Activated T-helper 2 cell treated with anti-CD3 and anti-CD28 coated beads, Interferon-gamma antibody, Interleukin-2, Interleukin-4, amounts not matched to agents 10 μg/mL and 5 μg/mL and 100 μg/mL, durations not matched to agents 14 hours and 24 hours and 36 hours (primary cell): Measurements from ENCODE around the gene GSDMA. TPM values are rescaled to one million over a fixed set of nuclear protein-coding genes. Genes with fewer than 3 reads are reported as not detected.
A peak's percentile ranks its signal among the peaks of the same experiment; 100 is the strongest.

Experiments
- DNase-seq: peaks from one replicate; pipeline ENCODE4 v3.0.0; 2021; ENCODE audit warnings: low spot score
- H3K27ac Mint-ChIP-seq: one replicate; pipeline ENCODE4 v1.8.0; 2021; ENCODE audit warnings: mixed read lengths
- H3K27me3 Mint-ChIP-seq: one replicate; pipeline ENCODE4 v1.8.0; 2021; ENCODE audit warnings: low read depth, mixed read lengths
- H3K36me3 Mint-ChIP-seq: one replicate; pipeline ENCODE4 v1.8.0; 2021; ENCODE audit warnings: low read depth, mixed read lengths
- H3K4me1 Mint-ChIP-seq: one replicate; pipeline ENCODE4 v1.8.0; 2021; ENCODE audit warnings: low read depth, mixed read lengths
- H3K4me3 Mint-ChIP-seq: one replicate; pipeline ENCODE4 v1.8.0; 2021; ENCODE audit warnings: low read depth, mild to moderate bottlenecking, moderate library complexity, mixed read lengths
- H3K9me3 Mint-ChIP-seq: one replicate; pipeline ENCODE4 v1.8.0; 2021; ENCODE audit warnings: mixed read lengths
- intact Hi-C: fragments of 100-400 bp; cut with micrococcal nuclease; formaldehyde crosslinking; loops from one replicate; pipeline ENCODE4 v1.15.1; 2023
- total RNA-seq: library from RNA; stranded (reverse); gene quantifications from 2 replicates; pipeline ENCODE4 v1.2.3, GENCODE V29; 2022

Gene GSDMA
- total RNA-seq, 1 donor from 2014 or later = 0.11 TPM

DNA sequence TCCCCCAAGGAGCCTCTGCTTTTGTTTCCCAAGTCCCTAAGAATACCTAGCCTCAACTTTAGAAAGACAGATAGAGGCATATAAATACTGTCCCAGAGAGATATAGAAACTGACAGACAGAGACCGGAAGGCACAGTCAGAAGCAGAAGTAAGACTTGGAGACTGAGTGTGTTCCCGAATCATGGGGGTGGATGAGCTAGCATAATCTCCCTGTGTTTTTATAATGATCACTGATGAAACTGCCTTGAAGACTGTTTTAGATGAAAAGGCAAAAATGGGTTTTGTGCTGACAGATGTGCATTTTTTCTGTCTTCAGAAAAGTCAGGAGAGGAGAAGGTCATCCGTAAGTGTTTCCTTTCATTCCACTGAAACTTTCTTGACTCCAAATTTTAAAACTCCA, 9.5 kb downstream of the GSDMA start:
- H3K27me3 Mint-ChIP-seq = peaks cover 33% of the 10 kb centered on the region
- no peaks in the 10 kb centered on the region for H3K4me1 Mint-ChIP-seq
- intact Hi-C loops = no loop called here
- no peak overlapping the region for H3K27ac Mint-ChIP-seq
- no peaks in the 10 kb centered on the region for H3K36me3 Mint-ChIP-seq
- no peak for DNase-seq
- no peaks in the 10 kb centered on the region for H3K9me3 Mint-ChIP-seq
- H3K4me3 Mint-ChIP-seq = no peak overlapping the region

- Mint-ChIP-seq H3K36me3 (no peaks in the 10 kb centered on the region), H3K27me3 (peaks cover 33% of the 10 kb centered on the region), H3K27ac (no peak overlapping the region), H3K4me3 (no peak overlapping the region), H3K9me3 (no peaks in the 10 kb centered on the region), H3K4me1 (no peaks in the 10 kb centered on the region)
- intact Hi-C loops = no loop called here
- no peak for DNase-seq
Measured at GRCh38 chr17:39973496-39973895, 10.7 kb downstream of the GSDMA start.

GRCh38 chr17:39974433-39974832, 11.6 kb downstream of the GSDMA start:
- Mint-ChIP-seq H3K36me3 (no peaks in the 10 kb centered on the region), H3K27me3 (peaks cover 35% of the 10 kb centered on the region), H3K27ac (no peak overlapping the region), H3K4me3 (no peak overlapping the region), H3K9me3 (no peaks in the 10 kb centered on the region), H3K4me1 (peaks cover 4% of the 10 kb centered on the region)
- intact Hi-C loops = no loop called here
- no peak for DNase-seq

DNA sequence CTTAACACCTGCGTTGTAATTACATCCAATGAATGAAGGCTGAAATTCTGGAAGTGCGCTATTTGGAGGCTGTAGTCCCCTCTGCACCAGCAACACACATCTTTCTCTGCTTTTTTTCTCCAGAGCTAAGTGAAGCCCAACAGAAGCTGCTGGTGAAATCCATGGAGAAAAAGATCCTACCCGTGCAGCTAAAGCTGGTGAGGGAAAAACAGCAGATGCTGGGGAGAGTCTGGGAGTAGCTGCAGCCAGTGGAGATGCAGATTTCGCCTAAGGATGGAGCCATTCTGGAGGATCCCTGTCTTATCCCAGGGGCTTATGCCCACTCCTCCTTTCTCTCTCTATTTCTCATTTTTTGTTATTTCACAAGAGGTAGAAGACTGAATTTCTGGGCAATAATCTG, 13.0 kb downstream of the GSDMA start:
- H3K27ac Mint-ChIP-seq = no peak overlapping the region
- intact Hi-C loops = no loop called here
- peaks cover 30% of the 10 kb centered on the region for H3K27me3 Mint-ChIP-seq
- no peaks in the 10 kb centered on the region for H3K9me3 Mint-ChIP-seq
- no peak for DNase-seq
- H3K36me3 Mint-ChIP-seq = no peaks in the 10 kb centered on the region
- H3K4me1 Mint-ChIP-seq = peaks cover 13% of the 10 kb centered on the region
- H3K4me3 Mint-ChIP-seq = no peak overlapping the region

- peaks cover 27% of the 10 kb centered on the region for H3K4me1 Mint-ChIP-seq
- H3K36me3 Mint-ChIP-seq = peaks cover 16% of the 10 kb centered on the region
- no peak overlapping the region for H3K27ac Mint-ChIP-seq
- H3K27me3 Mint-ChIP-seq = peaks cover 10% of the 10 kb centered on the region
- peak overlapping the region; percentile 93 for H3K4me3 Mint-ChIP-seq
- no peaks in the 10 kb centered on the region for H3K9me3 Mint-ChIP-seq
- no peak for DNase-seq
- intact Hi-C loops = no loop called here
Measured at GRCh38 chr17:39979016-39979670, 16.3 kb downstream of the GSDMA start.

- Mint-ChIP-seq H3K9me3 (no peaks in the 10 kb centered on the region), H3K27ac (peak overlapping the region; percentile 74), H3K4me1 (peaks cover 27% of the 10 kb centered on the region), H3K27me3 (peaks cover 8% of the 10 kb centered on the region), H3K36me3 (peaks cover 22% of the 10 kb centered on the region), H3K4me3 (peak overlapping the region; percentile 93)
- no peak for DNase-seq
- intact Hi-C loops = loop anchor here (1.0 to 5.0 kb wide), 5 partner anchors 21 to 358 kb away; partner anchors contain the start of genes LRRC3C, ORMDL3 and STARD3
Measured at GRCh38 chr17:39979893-39980350, 17.1 kb downstream of the GSDMA start.

DNA sequence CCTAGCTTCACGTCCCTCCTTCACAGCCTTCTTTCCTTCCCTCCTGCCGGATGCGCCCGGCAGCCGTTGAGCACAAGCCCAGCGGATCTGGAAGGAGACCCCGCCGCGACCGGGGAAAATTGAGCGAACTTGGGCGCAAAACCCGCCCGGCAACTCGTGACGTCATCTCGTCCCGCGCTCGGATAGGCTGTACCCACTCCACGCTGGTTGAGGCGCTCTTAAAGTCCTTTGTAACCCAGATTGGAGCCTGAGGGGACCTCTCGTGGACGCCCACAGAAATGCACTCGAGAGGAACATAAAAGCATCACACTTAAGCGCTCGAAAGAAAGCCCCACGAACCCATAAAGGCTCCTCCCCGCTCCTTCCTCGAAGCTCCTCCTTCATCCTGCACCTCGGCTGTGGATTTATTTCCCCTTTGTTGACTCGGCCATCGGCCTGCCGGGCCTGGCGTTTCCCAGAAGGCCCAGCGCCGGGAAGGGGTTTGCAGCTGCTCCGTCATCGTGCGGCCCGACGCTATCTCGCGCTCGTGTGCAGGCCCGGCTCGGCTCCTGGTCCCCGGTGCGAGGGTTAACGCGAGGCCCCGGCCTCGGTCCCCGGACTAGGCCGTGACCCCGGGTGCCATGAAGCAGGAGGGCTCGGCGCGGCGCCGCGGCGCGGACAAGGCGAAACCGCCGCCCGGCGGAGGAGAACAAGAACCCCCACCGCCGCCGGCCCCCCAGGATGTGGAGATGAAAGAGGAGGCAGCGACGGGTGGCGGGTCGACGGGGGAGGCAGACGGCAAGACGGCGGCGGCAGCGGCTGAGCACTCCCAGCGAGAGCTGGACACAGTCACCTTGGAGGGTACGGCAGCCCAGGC, 17.8 kb downstream of the GSDMA start, which contains the start of gene PSMD3:
Gene PSMD3, plus strand, starts transcription at position 457 of the 856 bp plus-strand sequence. Its CDS starts 164 bp downstream, at position 621.
- no peaks in the 10 kb centered on the region for H3K9me3 Mint-ChIP-seq
- H3K36me3 Mint-ChIP-seq = peaks cover 27% of the 10 kb centered on the region
- peak within 1 kb of the TSS; percentile 93 for H3K4me3 Mint-ChIP-seq
- peaks cover 27% of the 10 kb centered on the region for H3K4me1 Mint-ChIP-seq
- DNase-seq = peak; percentile 99
- H3K27me3 Mint-ChIP-seq = peaks cover 7% of the 10 kb centered on the region
- intact Hi-C loops = loop anchor here (1.0 to 5.0 kb wide), 5 partner anchors 21 to 358 kb away; partner anchors contain the start of genes LRRC3C, ORMDL3 and STARD3
- peak within 1 kb of the TSS; percentile 74 for H3K27ac Mint-ChIP-seq

- H3K27me3 Mint-ChIP-seq = peaks cover 6% of the 10 kb centered on the region
- H3K4me1 Mint-ChIP-seq = peaks cover 27% of the 10 kb centered on the region
- peak overlapping the region; percentile 74 for H3K27ac Mint-ChIP-seq
- peaks cover 34% of the 10 kb centered on the region for H3K36me3 Mint-ChIP-seq
- DNase-seq = no peak
- H3K4me3 Mint-ChIP-seq = peak overlapping the region; percentile 93
- H3K9me3 Mint-ChIP-seq = no peaks in the 10 kb centered on the region
- intact Hi-C loops = loop anchor here (2.0 to 5.0 kb wide), 3 partner anchors 54 to 344 kb away; partner anchors contain the start of genes LRRC3C, ORMDL3 and STARD3
Measured at GRCh38 chr17:39981207-39981741, 18.5 kb downstream of the GSDMA start.

DNA sequence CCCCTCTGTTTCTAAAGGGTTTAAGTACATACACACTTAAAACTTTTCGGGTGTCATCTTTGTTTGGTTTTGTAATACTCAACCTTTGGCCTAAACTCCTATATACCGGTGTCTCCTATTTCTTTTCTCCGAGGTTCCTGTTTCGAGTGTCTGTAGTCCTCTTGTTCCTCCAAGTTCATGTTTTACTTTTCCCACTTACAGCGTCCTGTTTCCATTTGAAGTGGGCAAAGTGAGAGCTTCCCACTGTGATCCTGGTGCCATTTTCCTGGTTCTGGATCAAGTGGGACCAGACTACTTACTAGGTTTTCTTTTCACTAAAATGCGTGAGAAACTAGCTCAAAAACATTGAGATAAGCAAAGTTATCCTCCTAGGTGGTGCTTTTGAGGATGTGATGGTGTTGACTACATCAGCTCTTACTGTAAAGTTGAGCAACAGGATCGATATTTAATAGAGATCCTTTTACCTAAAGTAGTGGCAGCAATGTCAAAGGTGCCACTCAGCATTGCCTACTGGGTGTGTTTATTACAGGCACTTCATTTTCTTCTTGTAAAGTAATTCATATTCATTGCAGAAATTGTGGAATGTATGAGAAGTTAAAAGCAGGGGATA, 19.1 kb downstream of the GSDMA start:
- Mint-ChIP-seq H3K27me3 (peaks cover 6% of the 10 kb centered on the region), H3K36me3 (peaks cover 40% of the 10 kb centered on the region), H3K9me3 (no peaks in the 10 kb centered on the region), H3K27ac (peak overlapping the region; percentile 74), H3K4me1 (peaks cover 27% of the 10 kb centered on the region), H3K4me3 (peak overlapping the region; percentile 93)
- DNase-seq = no peak
- intact Hi-C loops = loop anchor here (2.0 to 5.0 kb wide), 3 partner anchors 55 to 345 kb away; partner anchors contain the start of genes LRRC3C, ORMDL3 and STARD3

- Mint-ChIP-seq H3K9me3 (no peaks in the 10 kb centered on the region), H3K36me3 (peaks cover 84% of the 10 kb centered on the region), H3K4me1 (peaks cover 3% of the 10 kb centered on the region), H3K4me3 (no peak overlapping the region), H3K27me3 (no peaks in the 10 kb centered on the region), H3K27ac (no peak overlapping the region)
- intact Hi-C loops = no loop called here
- no peak for DNase-seq
Measured at GRCh38 chr17:39988206-39988810, 25.5 kb downstream of the GSDMA start.

GRCh38 chr17:39994448-39994847, 31.6 kb downstream of the GSDMA start:
- intact Hi-C loops = no loop called here
- Mint-ChIP-seq H3K9me3 (no peaks in the 10 kb centered on the region), H3K4me1 (peaks cover 2% of the 10 kb centered on the region), H3K27me3 (no peaks in the 10 kb centered on the region), H3K36me3 (peaks cover 72% of the 10 kb centered on the region), H3K4me3 (no peak overlapping the region), H3K27ac (no peak overlapping the region)
- DNase-seq = no peak

GRCh38 chr17:39995438-39995837, 32.6 kb downstream of the GSDMA start:
- Mint-ChIP-seq H3K27ac (no peak overlapping the region), H3K27me3 (no peaks in the 10 kb centered on the region), H3K4me1 (peaks cover 2% of the 10 kb centered on the region), H3K36me3 (peaks cover 62% of the 10 kb centered on the region), H3K9me3 (no peaks in the 10 kb centered on the region), H3K4me3 (no peak overlapping the region)
- intact Hi-C loops = no loop called here
- DNase-seq = no peak
